Ovary (tissue), 3 donors: ENCODE measurements around the gene CLIC5.

Experiments used
- CTCF ChIP-seq, 3 donors: fragments of 450-650 bp in 2 of 3; fragments of 200-600 bp in 1 of 3; IDR thresholded peaks; one replicate each; pipeline versions ENCODE4 v1.5.1 to v1.8.0; 2016 to 2022; ENCODE audit warnings: antibody characterized with exemption in 3 of 3, mild to moderate bottlenecking in 1 of 3
- EP300 ChIP-seq: sonication (generic); formaldehyde crosslinking; IDR thresholded peaks from one replicate; pipeline ENCODE4 v1.6.1; 2017; ENCODE audit warnings: antibody characterized with exemption
- POLR2A ChIP-seq: fragments of 450-650 bp; IDR thresholded peaks from one replicate; pipeline ENCODE4 v1.6.1; 2017; ENCODE audit warnings: antibody characterized with exemption, mild to moderate bottlenecking, moderate library complexity
- donor health status: DM: no; HTN: no; CAD: no.

GRCh38 chr6:46017726-46018125 lies 2.1 kb upstream of the CLIC5 start:
- TF ChIP-seq POLR2A (no peak), CTCF (IDR thresholded peaks at IDR 0.05) (no peak), EP300 (no peak)
